Kasumi-1 (cell line): ENCODE results near the gene ADAMTS6.

Source experiments
- DNase-seq, 2 experiments: peaks; one replicate each; lab custom pipeline; 2025; lab: John Stamatoyannopoulos, UW

Gene ADAMTS6

GRCh38 chr5:65144136-65144871 is 337.4 kb downstream of the ADAMTS6 start:
- no peak for DNase-seq

- no peak for DNase-seq
Observed at GRCh38 chr5:65142511-65143011, 339.2 kb downstream of the ADAMTS6 start.

- no peak for DNase-seq
Observed at GRCh38 chr5:65142016-65142415, 339.7 kb downstream of the ADAMTS6 start.

GRCh38 chr5:65141493-65141892 is 340.2 kb downstream of the ADAMTS6 start:
- no peak for DNase-seq

- no peak for DNase-seq
Observed at GRCh38 chr5:65137631-65138030, 344.1 kb downstream of the ADAMTS6 start.

- no peak for DNase-seq
Observed at GRCh38 chr5:65133477-65134110, 348.1 kb downstream of the ADAMTS6 start.

GRCh38 chr5:65132386-65132785 is 349.3 kb downstream of the ADAMTS6 start:
- DNase-seq, result no peak

GRCh38 chr5:65128226-65128625 is 353.5 kb downstream of the ADAMTS6 start:
- DNase-seq, result no peak

- DNase-seq, result no peak
Observed at GRCh38 chr5:65127161-65127901, 354.4 kb downstream of the ADAMTS6 start.

GRCh38 chr5:65126542-65127069 is 355.1 kb downstream of the ADAMTS6 start:
- DNase-seq, result no peak

- DNase-seq, result no peak
Observed at GRCh38 chr5:65125591-65126541, 355.9 kb downstream of the ADAMTS6 start.

GRCh38 chr5:65121880-65122436 is 359.8 kb downstream of the ADAMTS6 start:
- no peak for DNase-seq

GRCh38 chr5:65120371-65120967 is 361.3 kb downstream of the ADAMTS6 start:
- DNase-seq, result no peak

- no peak for DNase-seq
Observed at GRCh38 chr5:65117525-65117924, 364.2 kb downstream of the ADAMTS6 start.

GRCh38 chr5:65113771-65114170 is 367.9 kb downstream of the ADAMTS6 start:
- DNase-seq, result no peak

GRCh38 chr5:65111961-65112658 is 369.6 kb downstream of the ADAMTS6 start:
- no peak for DNase-seq

GRCh38 chr5:65108786-65109743 is 372.7 kb downstream of the ADAMTS6 start:
- no peak for DNase-seq

- DNase-seq, result no peak
Observed at GRCh38 chr5:65105301-65105700, 376.4 kb downstream of the ADAMTS6 start.

GRCh38 chr5:65104831-65105230 is 376.9 kb downstream of the ADAMTS6 start:
- DNase-seq, result no peak
